Caco-2 (cell line): Measurements from ENCODE around the gene ARHGAP15. TPM values are rescaled to one million over a fixed set of nuclear protein-coding genes. Genes with fewer than 3 reads are reported as not detected.
"Not testable (repeated sequence)": the region's sequence is repeated elsewhere in the genome, so short reads cannot be mapped to it uniquely, and the experiment has no call there.

ENCODE experiments used
- BruUV-seq: library from RNA; stranded (reverse); fragments of 400-500 nt; replicated peaks from 2 replicates; lab custom pipeline; 2021; lab: Mats Ljungman, UMichigan
- CTCF ChIA-PET: fragments of 300-600 bp; sonication (Branson Sonifier 250); formaldehyde crosslinking; loops from one replicate; lab custom pipeline; 2022; ENCODE audit warnings: antibody characterized with exemption; lab: Charles Lee
- POLR2A ChIA-PET: fragments of 300-600 bp; sonication (Branson Sonifier 250); formaldehyde crosslinking; loops from one replicate; lab custom pipeline; 2022; ENCODE audit warnings: antibody characterized with exemption; lab: Charles Lee
- DNase-seq, 2 experiments: peaks; one replicate each; pipeline versions ENCODE4 v3.0.0 to v3.0.0-alpha.2; 2020 to 2022
- H3K27me3 ChIP-seq: replicated peaks from 2 replicates; pipeline ENCODE4 v1.6.0; 2011; ENCODE audit warnings: low read length; ENCODE audit not compliant: control insufficient read depth, insufficient read depth
- H3K36me3 ChIP-seq: 2 replicates; pipeline ENCODE4 v1.5.1; 2011; ENCODE audit warnings: low read length; ENCODE audit not compliant: control insufficient read depth, insufficient read depth
- H3K4me1 ChIP-seq: fragments of 250-450 bp; sonication (Bioruptor Pico); 2 replicates; pipeline ENCODE4 v1.5.1; 2020; ENCODE audit warnings: mild to moderate bottlenecking
- H3K4me3 ChIP-seq: 2 replicates; pipeline ENCODE4 v1.5.1; 2011; ENCODE audit warnings: low read depth, mild to moderate bottlenecking, control low read depth, low read length
- H3K9me3 ChIP-seq: fragments of 250-450 bp; sonication (Bioruptor Pico); 2 replicates; pipeline ENCODE4 v1.5.1; 2020; ENCODE audit warnings: mild to moderate bottlenecking, moderate library complexity
- H3K27ac Mint-ChIP-seq: one replicate; pipeline ENCODE4 v1.8.0; 2022; ENCODE audit warnings: mixed read lengths; ENCODE audit not compliant: unreplicated experiment
- H3K27me3 Mint-ChIP-seq: one replicate; pipeline ENCODE4 v1.8.0; 2022; ENCODE audit warnings: mixed read lengths; ENCODE audit not compliant: insufficient read depth, unreplicated experiment
- H3K36me3 Mint-ChIP-seq: one replicate; pipeline ENCODE4 v1.8.0; 2022; ENCODE audit warnings: mild to moderate bottlenecking, mixed read lengths; ENCODE audit not compliant: insufficient read depth, unreplicated experiment
- H3K4me1 Mint-ChIP-seq: one replicate; pipeline ENCODE4 v1.8.0; 2022; ENCODE audit warnings: low read depth, mixed read lengths; ENCODE audit not compliant: unreplicated experiment
- H3K4me3 Mint-ChIP-seq: one replicate; pipeline ENCODE4 v1.8.0; 2022; ENCODE audit warnings: mild to moderate bottlenecking, moderate library complexity, mixed read lengths; ENCODE audit not compliant: unreplicated experiment
- H3K9me3 Mint-ChIP-seq: one replicate; pipeline ENCODE4 v1.8.0; 2022; ENCODE audit warnings: mixed read lengths; ENCODE audit not compliant: unreplicated experiment
- CTCF ChIP-seq, 2 experiments: fragments of 200-600 bp in 1 of 2; IDR thresholded peaks; 1 replicate in 1 of 2; 2 replicates in 1 of 2; pipeline versions ENCODE4 v1.5.1 to v1.8.0; 2011 to 2022; ENCODE audit warnings: antibody characterized with exemption in 1 of 2, control low read depth in 1 of 2, inconsistent platforms in 1 of 2, low read depth in 1 of 2, low read length in 1 of 2, mild to moderate bottlenecking in 1 of 2, moderate library complexity in 1 of 2; ENCODE audit not compliant: insufficient read depth in 1 of 2, severe bottlenecking in 1 of 2, unreplicated experiment in 1 of 2
- intact Hi-C: fragments of 100-400 bp; cut with micrococcal nuclease; formaldehyde crosslinking; loops from one replicate; pipeline ENCODE4 v1.10.0; 2022; ENCODE audit not compliant: unreplicated experiment
- total RNA-seq: library from RNA; stranded (reverse); gene quantifications from 2 replicates; pipeline ENCODE4 v1.2.3, GENCODE V29; 2022

ARHGAP15 gene
- total RNA-seq, 1 experiment from 2014 or later: not detected

DNA sequence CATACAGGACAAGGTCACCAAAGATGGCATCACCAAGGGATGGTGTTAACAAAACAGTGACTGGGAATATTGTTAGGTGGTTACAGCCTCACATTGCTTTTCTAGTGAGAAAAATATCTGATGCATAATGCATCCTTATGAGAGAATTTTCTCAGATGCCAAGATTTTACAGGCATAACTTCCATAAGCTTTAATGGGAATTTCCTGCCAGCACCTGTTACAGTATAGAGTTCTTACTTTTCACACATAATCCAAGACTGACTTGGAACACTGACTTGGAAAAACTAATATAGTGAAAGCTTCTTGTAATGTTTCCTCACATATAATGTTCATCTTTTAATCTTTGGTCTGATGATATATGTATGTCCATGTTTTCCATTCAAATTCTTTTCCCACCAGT is 402.8 kb downstream of the ARHGAP15 start:
- no peaks in the 10 kb centered on the region for H3K4me1 Mint-ChIP-seq
- intact Hi-C loops: no loop called here

DNA sequence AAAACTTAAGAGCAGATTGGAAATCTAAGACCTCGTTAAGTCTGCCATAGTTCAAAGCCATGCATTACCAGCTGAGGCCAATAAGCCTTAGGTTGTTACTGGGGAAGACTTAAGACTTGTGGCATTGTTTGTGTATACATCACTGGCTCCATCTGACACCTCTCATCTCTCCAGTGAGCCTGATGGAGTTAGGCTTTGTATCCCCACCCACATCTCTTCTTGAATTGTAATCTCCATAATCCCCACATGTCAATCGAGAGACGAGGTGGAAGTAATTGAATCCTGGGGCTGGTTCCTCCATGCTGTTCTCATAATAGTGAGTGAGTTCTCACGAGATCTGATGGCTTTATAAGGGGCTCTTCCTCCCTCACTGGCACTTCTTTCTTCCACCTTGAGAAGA is 404.6 kb downstream of the ARHGAP15 start:
- no peak overlapping the region for H3K4me3 Mint-ChIP-seq
- Histone ChIP-seq H3K9me3 (no peaks in the 10 kb centered on the region), H3K4me3 (no peak overlapping the region), H3K36me3 (no peaks in the 10 kb centered on the region), H3K4me1 (no peaks in the 10 kb centered on the region), H3K27me3 (no peaks in the 10 kb centered on the region)
- no peaks in the 10 kb centered on the region for H3K36me3 Mint-ChIP-seq
- no TSS peak for BruUV-seq
- no peaks in the 10 kb centered on the region for H3K4me1 Mint-ChIP-seq
- no peaks in the 10 kb centered on the region for H3K9me3 Mint-ChIP-seq
- TF ChIP-seq CTCF (IDR thresholded peaks at IDR 0.05; ENCODE audit: insufficient read depth in 1 of 2, low read depth in 1 of 2, low read length in 1 of 2, severe bottlenecking in 1 of 2, unreplicated experiment in 1 of 2): no peak
- H3K27me3 Mint-ChIP-seq: peaks cover 4% of the 10 kb centered on the region
- POLR2A ChIA-PET: no interaction called here
- DNase-seq: no peak
- H3K27ac Mint-ChIP-seq: no peak overlapping the region
- CTCF ChIA-PET: no interaction called here
- intact Hi-C loops: no loop called here

More for the DNA sequence above, 402.8 kb downstream of the ARHGAP15 start:
- BruUV-seq: no TSS peak
- no peaks in the 10 kb centered on the region for H3K36me3 Mint-ChIP-seq
- DNase-seq: no peak
- ChIA-PET CTCF (no interaction called here), POLR2A (no interaction called here)
- no peak overlapping the region for H3K4me3 Mint-ChIP-seq
- no peak for TF ChIP-seq CTCF (IDR thresholded peaks at IDR 0.05; ENCODE audit: insufficient read depth in 1 of 2, low read depth in 1 of 2, low read length in 1 of 2, severe bottlenecking in 1 of 2, unreplicated experiment in 1 of 2)
- no peak overlapping the region for H3K27ac Mint-ChIP-seq
- Histone ChIP-seq H3K4me1 (no peaks in the 10 kb centered on the region), H3K36me3 (no peaks in the 10 kb centered on the region), H3K9me3 (no peaks in the 10 kb centered on the region), H3K27me3 (no peaks in the 10 kb centered on the region), H3K4me3 (no peak overlapping the region)
- peaks cover 4% of the 10 kb centered on the region for H3K27me3 Mint-ChIP-seq
- no peaks in the 10 kb centered on the region for H3K9me3 Mint-ChIP-seq

- peaks cover 4% of the 10 kb centered on the region for H3K27me3 Mint-ChIP-seq
- BruUV-seq: no TSS peak
- no peaks in the 10 kb centered on the region for H3K9me3 ChIP-seq
- TF ChIP-seq CTCF (IDR thresholded peaks at IDR 0.05; ENCODE audit: insufficient read depth in 1 of 2, low read depth in 1 of 2, low read length in 1 of 2, severe bottlenecking in 1 of 2, unreplicated experiment in 1 of 2): no peak
- H3K4me1 ChIP-seq: no peaks in the 10 kb centered on the region
- H3K27ac Mint-ChIP-seq: no peak overlapping the region
- no peak overlapping the region for H3K4me3 Mint-ChIP-seq
- no peaks in the 10 kb centered on the region for H3K36me3 Mint-ChIP-seq
- intact Hi-C loops: no loop called here
- H3K4me1 Mint-ChIP-seq: no peaks in the 10 kb centered on the region
- POLR2A ChIA-PET: no interaction called here
- H3K9me3 Mint-ChIP-seq: peaks cover 3% of the 10 kb centered on the region
- H3K4me3 ChIP-seq: no peak overlapping the region
- no peak for DNase-seq
- no peaks in the 10 kb centered on the region for H3K36me3 ChIP-seq
- H3K27me3 ChIP-seq: no peaks in the 10 kb centered on the region
- CTCF ChIA-PET: no interaction called here
Observed at GRCh38 chr2:143535802-143536201, 406.6 kb downstream of the ARHGAP15 start.

DNA sequence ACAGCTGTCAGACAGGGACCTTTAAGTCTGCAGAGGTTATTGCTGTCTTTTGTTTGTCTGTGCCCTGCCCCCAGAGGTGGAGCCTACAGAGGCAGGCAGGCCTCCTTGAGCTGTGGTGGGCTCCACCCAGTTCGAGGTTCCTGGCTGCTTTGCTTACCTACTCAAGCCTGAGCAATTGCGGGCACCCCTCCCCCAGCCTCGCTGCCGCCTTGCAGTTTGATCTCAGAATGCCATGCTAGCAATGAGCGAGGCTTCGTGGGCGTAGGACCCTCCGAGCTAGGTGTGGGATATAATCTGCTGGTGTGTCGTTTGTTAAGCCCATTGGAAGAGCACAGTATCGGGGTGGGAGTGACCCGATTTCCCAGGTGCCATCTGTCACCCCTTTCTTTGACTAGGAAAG is 412.7 kb downstream of the ARHGAP15 start:
- POLR2A ChIA-PET, H3K4me1 Mint-ChIP-seq, intact Hi-C loops, H3K27me3 ChIP-seq, H3K36me3 Mint-ChIP-seq, H3K9me3 Mint-ChIP-seq, BruUV-seq, H3K27ac Mint-ChIP-seq, DNase-seq, CTCF ChIA-PET, H3K4me3 Mint-ChIP-seq, H3K36me3 ChIP-seq, H3K9me3 ChIP-seq, H3K4me3 ChIP-seq, H3K4me1 ChIP-seq, H3K27me3 Mint-ChIP-seq: not testable (repeated sequence)
